ENCODE results near the gene ATP2A1. TPM values are rescaled to one million over a fixed set of nuclear protein-coding genes. Genes with fewer than 3 reads are reported as not detected.

ATP2A1 gene
- total RNA-seq, 1 experiment from 2014 or later, result 10.3 TPM

GRCh38 chr16:28882551-28883160 is 4.4 kb downstream of the ATP2A1 start:
- Histone ChIP-seq H3K4me2 (ENCODE audit: low read length) (no peak overlapping the region), H3K9ac (ENCODE audit: low read length) (no peak overlapping the region), H4K20me1 (ENCODE audit: insufficient read depth) (no peaks in the 10 kb centered on the region), H3K4me1 (ENCODE audit: control insufficient read depth in 1 of 2, insufficient read depth in 2 of 2, low read length in 2 of 2) (peaks cover 5 to 17% of the 10 kb centered on the region in 2 experiments; a peak in 2 of 4 replicates), H3K27me3 (ENCODE audit: insufficient read depth, low read length) (no peaks in the 10 kb centered on the region), H3K36me3 (ENCODE audit: control insufficient read depth in 1 of 2, insufficient read depth in 2 of 2, low read length in 2 of 2) (no peaks in the 10 kb centered on the region), H3K79me2 (ENCODE audit: insufficient read depth, low read length) (no peaks in the 10 kb centered on the region), H3K4me3 (replicated peaks in 1 of 2; ENCODE audit: low read depth in 1 of 2, low read length in 2 of 2) (no peak overlapping the region), H3K9me3 (ENCODE audit: control insufficient read depth in 1 of 2, insufficient read depth in 1 of 2, low read depth in 1 of 2, low read length in 2 of 2) (no peaks in the 10 kb centered on the region), H2AFZ (ENCODE audit: low read depth, low read length, poor library complexity, severe bottlenecking) (no peak overlapping the region), H3K27ac (ENCODE audit: low read depth, low read length) (no peak overlapping the region), H3K9me2 (ENCODE audit: insufficient read depth) (no peaks in the 10 kb centered on the region)
- no peak for TF ChIP-seq CBX3 (IDR thresholded peaks at IDR 0.05; ENCODE audit: low read depth)
- TF ChIP-seq CEBPB (IDR thresholded peaks at IDR 0.05; ENCODE audit: low read depth), result no peak
- no peak for TF ChIP-seq POLR2A (IDR thresholded peaks at IDR 0.05; ENCODE audit: borderline replicate concordance, extremely low read depth, insufficient read depth, insufficient read length)
- no peak for TF ChIP-seq JUND (IDR thresholded peaks at IDR 0.05)
- TF ChIP-seq ZFX (IDR thresholded peaks at IDR 0.05), result no peak
- no peak for TF ChIP-seq EZH2 (IDR thresholded peaks at IDR 0.05)
- TF ChIP-seq ZNF274 (IDR thresholded peaks at IDR 0.05; ENCODE audit: low read depth, low read length), result no peak
- TF ChIP-seq FOSL1 (IDR thresholded peaks at IDR 0.05; ENCODE audit: low read depth), result no peak
- no peak for TF ChIP-seq ZBTB33 (IDR thresholded peaks at IDR 0.05; ENCODE audit: extremely low read depth, insufficient replicate concordance, low read length)
- no peak for TF ChIP-seq ATF3 (IDR thresholded peaks at IDR 0.05)
- TF ChIP-seq RAD21 (IDR thresholded peaks at IDR 0.05; ENCODE audit: low read depth), result no peak
- POLR2A ChIA-PET, result no interaction called here
- CTCF ChIA-PET, result no interaction called here
- ATAC-seq, result no peak
- RAD21 ChIA-PET (ENCODE audit: low non-redundant PET in 1 of 2, low total read pairs in 2 of 2, uncharacterized antibody in 2 of 2, unreplicated experiment in 2 of 2), result no interaction called here
- BruUV-seq (replicated peaks), result no TSS peak
- intact Hi-C loops (cut with micrococcal nuclease), result no loop called here
- no peak for DNase-seq (ENCODE audit: low read depth, low spot score)

Data from HCT116 (cell line).